NCI-H2107 treated with DMSO at 0.1 percent for 48 hours (cell line): ENCODE data around the gene ANGPTL7.
"Not testable (repeated sequence)": the region's sequence is repeated elsewhere in the genome, so short reads cannot be mapped to it uniquely, and the experiment has no call there.

Experiments
- DNase-seq: peaks from one replicate; lab custom pipeline; 2025; ENCODE audit not compliant: unreplicated experiment; lab: John Stamatoyannopoulos, UW

ANGPTL7 gene, protein sequence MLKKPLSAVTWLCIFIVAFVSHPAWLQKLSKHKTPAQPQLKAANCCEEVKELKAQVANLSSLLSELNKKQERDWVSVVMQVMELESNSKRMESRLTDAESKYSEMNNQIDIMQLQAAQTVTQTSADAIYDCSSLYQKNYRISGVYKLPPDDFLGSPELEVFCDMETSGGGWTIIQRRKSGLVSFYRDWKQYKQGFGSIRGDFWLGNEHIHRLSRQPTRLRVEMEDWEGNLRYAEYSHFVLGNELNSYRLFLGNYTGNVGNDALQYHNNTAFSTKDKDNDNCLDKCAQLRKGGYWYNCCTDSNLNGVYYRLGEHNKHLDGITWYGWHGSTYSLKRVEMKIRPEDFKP

DNA sequence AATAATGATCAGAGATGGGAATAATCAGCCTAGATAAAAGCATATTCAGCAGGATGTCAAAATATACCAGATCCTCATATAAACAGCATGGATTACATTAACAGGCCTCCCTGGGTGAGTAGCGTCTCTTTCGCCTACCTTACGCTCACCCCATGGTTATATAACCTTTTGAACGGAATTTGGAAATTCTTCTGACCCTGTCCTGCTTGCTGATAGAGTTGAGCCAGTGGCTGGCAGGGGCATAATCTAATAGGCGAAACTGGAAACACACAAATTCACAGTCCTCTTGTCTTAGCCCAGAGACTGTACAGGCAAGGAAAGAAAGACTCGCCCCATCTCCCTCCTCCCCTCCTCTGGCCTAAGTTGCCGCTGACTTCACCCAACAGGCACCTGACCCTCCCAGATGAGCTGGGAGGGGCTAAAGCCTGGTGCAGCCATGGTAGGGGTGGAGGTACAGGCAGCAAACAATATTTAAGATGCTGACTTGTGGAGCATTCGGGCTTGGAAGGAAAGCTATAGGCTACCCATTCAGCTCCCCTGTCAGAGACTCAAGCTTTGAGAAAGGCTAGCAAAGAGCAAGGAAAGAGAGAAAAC, at the start of gene ANGPTL7:
TSS of gene ANGPTL7 (plus strand) at position 498 of the 594 bp plus-strand sequence. CDS start 225 bp downstream, outside the sequence.
- no peak for DNase-seq

- DNase-seq = no peak
These were observed 46.4 kb upstream of the ANGPTL7 start for GRCh38 chr1:11142618-11143391.

GRCh38 chr1:11143401-11143800, 45.8 kb upstream of the ANGPTL7 start:
- DNase-seq = no peak

DNA sequence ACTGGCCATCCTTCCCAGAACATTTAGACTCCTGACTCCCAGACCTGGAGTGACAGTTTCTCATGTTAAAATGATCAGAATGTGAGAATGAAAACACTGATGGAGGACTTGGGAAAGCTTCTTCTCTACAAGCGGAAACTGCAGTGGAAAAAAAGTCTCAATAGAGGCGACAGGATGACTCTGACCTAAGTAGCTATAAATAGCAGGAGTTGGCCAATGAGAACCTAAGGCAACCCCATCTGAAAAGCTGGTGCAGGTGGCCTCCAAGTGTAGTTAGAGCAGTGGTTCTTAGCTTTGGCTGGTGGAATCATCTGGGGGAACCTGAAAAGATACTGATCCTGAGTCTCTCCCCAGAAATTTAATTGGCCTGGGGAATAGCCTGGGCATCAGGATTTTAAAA, 45.2 kb upstream of the ANGPTL7 start:
- no peak for DNase-seq

GRCh38 chr1:11144570-11145256, 44.4 kb upstream of the ANGPTL7 start:
- DNase-seq = no peak

GRCh38 chr1:11145741-11146140, 43.4 kb upstream of the ANGPTL7 start:
- no peak for DNase-seq

- DNase-seq = no peak
These were observed 41.9 kb upstream of the ANGPTL7 start for GRCh38 chr1:11147197-11147770.

DNA sequence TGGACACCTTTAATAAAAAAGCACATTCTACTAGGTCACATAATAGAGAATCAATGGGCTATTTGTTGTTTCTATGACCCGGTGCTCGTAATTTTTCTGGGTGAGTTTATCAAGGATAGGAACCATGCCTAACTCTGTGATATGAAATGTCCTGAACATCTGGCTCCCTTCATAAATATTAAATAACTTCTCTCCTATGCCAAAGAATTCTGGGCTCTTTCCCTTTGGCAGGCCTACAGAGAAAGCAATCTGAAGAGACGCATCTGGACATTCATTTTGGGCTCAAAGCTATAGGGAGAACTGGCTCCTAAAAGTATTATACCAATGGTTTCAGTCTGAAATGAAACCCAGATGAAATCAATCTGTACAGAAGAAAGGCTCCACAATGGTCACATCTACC, 38.8 kb upstream of the ANGPTL7 start:
- no peak for DNase-seq

DNA sequence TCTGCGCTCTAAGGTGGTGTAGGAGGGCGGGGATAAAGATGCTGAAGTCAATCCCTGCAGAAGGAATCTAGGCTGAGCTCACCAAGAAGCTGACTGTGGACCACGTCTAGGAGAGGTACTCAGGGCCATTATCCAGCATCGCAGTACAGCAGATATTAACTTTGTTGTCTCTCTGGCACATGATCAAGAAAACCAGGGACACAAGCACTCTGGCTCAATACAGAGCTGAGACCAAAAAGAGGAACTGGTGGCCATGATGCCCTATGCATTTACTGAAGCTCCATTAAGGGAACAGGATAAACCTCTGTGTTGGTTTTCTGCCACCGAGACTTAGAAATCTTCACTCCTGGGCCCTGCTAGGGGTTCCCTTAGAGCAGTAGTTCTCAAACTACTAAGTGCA, 38.0 kb upstream of the ANGPTL7 start:
- DNase-seq = no peak

GRCh38 chr1:11151826-11152612, 37.1 kb upstream of the ANGPTL7 start:
- DNase-seq = no peak

DNA sequence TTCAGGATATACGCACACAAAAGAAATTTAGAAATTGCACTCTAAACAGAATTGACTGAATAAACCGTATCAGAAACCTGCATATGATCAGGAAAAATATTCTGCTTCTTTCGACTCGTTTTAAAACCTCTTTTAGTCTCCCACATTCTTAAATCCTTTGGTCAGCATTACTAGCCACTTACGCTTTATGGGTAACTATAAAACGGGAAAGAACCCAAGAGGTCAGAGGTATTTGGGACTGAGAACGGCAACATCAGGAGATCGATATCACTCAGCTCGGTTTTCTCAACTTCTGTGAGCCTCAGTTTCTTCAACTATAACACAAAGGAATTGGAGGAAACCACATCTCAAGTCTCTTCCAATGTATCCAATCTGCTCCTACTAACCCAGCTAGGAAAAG, 36.4 kb upstream of the ANGPTL7 start:
- no peak for DNase-seq

DNA sequence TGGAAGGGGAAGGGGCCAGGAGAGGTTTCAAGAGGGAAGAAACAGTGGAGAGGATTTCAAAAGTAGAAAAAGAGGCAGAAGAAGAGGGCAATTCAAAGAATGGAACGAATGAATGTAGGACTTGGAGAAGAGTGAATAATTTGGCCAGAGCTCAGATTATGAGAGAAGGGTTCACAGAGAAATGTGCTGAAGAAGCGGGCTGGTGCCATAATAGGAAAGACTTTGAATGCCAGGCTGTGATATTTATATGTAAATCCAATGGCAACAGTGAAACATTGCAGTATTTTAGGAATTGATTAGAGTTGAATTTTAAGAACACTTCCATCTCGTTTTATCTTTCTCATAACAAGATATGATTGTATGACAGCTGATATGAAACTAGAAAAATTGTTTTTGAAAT, 36.0 kb upstream of the ANGPTL7 start:
- no peak for DNase-seq

GRCh38 chr1:11156441-11156840, 32.7 kb upstream of the ANGPTL7 start:
- DNase-seq = no peak

GRCh38 chr1:11156963-11157362, 32.2 kb upstream of the ANGPTL7 start:
- DNase-seq = no peak

DNA sequence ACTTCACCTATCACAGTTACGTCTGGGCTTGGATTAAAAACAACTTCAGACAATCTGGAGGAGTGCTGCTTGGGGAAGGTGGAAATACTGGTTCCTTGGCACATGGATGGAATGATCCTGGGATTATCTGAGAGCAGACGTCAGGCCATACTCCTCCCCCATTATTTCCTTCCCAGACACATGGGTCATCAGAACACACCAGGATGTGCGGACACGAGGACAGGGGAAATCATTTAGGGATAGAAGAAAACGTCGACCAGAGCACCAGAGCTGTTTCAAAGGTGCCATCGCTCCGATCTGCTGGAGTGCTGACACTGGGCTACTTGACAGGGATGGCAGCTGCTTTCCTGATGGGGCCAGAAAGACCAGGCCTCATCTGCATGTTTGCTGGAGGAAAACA, 31.8 kb upstream of the ANGPTL7 start:
- no peak for DNase-seq

GRCh38 chr1:11157867-11158266, 31.3 kb upstream of the ANGPTL7 start:
- peak; percentile 69 for DNase-seq

DNA sequence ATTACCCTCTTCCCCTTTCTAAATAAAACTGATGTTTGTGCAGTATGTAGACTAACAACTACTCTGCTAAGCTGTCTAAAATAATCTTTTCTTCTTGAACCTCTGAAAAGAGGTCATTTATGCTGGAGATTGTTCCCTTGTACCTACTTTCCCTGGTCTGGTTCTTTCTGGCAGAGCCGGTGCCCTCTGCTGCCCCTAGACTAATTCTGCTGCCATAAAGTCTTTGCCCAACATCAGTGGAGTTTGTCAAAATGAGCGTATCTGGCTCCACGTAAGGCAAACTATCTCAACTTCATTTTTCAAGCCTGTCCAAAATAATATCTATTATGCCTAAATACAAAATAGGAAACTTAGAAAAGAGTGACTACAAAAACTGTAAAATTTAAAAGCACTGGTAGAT, 30.9 kb upstream of the ANGPTL7 start:
- no peak for DNase-seq

DNA sequence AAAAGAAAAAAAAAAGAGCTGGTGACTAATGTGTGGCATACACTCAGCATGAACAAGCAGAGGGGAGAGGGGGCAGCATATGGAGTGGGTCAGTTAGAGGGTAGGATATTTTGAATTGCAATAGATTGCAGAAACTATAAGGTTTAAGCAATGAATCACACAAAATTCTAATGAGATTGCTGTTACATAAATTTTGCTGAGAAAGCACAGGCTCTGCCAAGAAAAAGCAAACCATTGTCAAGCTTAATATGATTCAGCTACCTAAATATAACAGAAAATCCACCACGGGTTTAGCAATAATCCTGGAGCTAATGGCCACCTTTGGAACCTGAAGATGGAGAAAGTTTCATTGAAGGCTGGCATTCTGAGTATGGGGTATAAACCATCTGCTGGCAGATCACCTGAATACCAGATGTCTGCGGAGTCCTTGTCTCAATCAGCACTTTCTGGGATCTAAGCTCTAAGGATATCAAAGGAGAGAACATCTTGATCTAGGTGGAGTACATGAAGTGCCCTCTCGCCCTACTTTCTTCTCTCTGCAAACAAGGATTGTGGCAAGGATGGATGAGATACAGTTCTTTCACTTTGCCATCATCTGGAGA, 30.3 kb upstream of the ANGPTL7 start:
- no peak for DNase-seq

DNA sequence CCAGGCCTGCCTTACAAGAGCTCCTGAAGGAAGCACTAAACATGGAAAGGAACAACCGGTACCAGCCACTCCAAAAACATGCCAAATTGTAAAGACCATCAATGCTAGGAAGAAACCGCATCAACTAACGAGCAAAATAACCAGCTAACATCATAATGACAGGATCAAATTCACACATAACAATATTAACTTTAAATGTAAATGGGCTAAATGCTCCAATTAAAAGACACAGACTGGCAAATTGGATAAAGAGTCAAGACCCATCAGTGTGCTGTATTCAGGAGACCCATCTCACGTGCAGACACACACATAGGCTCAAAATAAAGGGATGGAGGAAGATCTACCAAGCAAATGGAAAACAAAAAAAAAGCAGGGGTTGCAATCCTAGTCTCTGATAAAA, 26.4 kb upstream of the ANGPTL7 start:
- DNase-seq = not testable (repeated sequence)

DNA sequence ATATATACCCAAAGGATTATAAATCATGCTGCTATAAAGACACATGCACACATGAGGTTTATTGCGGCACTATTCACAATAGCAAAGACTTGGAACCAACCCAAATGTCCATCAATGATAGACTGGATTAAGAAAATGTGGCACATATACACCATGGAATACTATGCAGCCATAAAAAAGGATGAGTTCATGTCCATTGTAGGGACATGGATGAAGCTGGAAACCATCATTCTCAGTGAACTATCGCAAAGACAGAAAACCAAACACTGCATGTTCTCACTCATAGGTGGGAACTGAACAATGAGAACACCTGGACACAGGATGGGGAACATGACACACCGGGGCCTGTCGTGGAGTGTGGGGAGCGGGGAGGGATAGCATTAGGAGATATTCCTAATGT, 22.4 kb upstream of the ANGPTL7 start:
- DNase-seq = not testable (repeated sequence)
